MM.1S (cell line): Measurements from ENCODE around the gene C3orf49.

ENCODE experiments used
- EZH2 ChIP-seq: fragments of 300-600 bp; sonication (generic); optimal IDR thresholded peaks from 2 replicates; pipeline ENCODE3; 2017; ENCODE audit warnings: low read depth, mild to moderate bottlenecking, antibody characterized with exemption, low read length, mixed read lengths
- TF ChIP-seq, protein P1 (sequence below): fragments of 300-600 bp; sonication (generic); IDR thresholded peaks from 2 replicates; pipeline ENCODE4 v1.5.1; 2016; ENCODE audit warnings: antibody characterized with exemption, low read length, mixed read lengths

DNA sequence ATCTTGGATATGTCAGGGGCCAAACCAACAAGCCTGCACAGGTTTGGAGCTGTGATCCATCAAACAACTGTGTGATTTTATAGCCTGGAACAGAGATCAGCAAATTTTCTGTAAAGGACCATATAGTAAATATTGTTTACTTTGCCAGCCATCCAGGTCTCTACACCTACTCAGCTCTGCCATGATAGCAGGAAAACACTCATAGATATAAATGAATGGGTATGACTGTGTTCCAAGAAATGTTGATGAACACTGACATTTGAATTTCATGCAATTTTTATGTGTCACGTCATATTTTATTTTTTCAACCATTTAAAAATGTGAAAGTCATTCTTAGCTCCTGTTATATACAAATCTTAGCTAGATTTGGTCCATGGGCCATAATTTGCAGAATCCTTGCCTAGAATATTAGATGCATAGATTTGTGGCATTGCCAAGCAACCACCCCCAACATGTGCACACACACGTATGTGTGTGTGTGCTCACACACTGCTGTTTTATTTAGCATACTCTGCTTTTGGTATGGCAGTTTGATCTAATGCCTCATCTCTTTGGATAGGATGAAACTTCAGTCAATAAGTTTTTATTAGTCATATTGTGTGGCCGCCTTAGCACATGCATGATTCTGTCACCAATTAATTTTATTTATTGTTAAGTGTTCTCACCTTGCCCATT lies 51.0 kb downstream of the C3orf49 start:
- TF ChIP-seq, protein P1, sequence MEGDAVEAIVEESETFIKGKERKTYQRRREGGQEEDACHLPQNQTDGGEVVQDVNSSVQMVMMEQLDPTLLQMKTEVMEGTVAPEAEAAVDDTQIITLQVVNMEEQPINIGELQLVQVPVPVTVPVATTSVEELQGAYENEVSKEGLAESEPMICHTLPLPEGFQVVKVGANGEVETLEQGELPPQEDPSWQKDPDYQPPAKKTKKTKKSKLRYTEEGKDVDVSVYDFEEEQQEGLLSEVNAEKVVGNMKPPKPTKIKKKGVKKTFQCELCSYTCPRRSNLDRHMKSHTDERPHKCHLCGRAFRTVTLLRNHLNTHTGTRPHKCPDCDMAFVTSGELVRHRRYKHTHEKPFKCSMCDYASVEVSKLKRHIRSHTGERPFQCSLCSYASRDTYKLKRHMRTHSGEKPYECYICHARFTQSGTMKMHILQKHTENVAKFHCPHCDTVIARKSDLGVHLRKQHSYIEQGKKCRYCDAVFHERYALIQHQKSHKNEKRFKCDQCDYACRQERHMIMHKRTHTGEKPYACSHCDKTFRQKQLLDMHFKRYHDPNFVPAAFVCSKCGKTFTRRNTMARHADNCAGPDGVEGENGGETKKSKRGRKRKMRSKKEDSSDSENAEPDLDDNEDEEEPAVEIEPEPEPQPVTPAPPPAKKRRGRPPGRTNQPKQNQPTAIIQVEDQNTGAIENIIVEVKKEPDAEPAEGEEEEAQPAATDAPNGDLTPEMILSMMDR, result no peak
- no peak for TF ChIP-seq EZH2
